AG10803 (cell line): ENCODE data around the gene SLC25A36.

Experiments used
- DNase-seq: peaks from one replicate; pipeline ENCODE4 v3.0.0; 2010; ENCODE audit warnings: low read depth
- H3K4me3 ChIP-seq: 2 replicates; pipeline ENCODE4 v1.5.1; 2011; ENCODE audit warnings: mild to moderate bottlenecking, low read length, control low read depth
- TF ChIP-seq, protein P1 (sequence below): conservative IDR thresholded peaks from 2 replicates; pipeline ENCODE4 v1.5.1; 2011; ENCODE audit warnings: mild to moderate bottlenecking, low read length, control low read depth, inconsistent platforms

Gene SLC25A36, protein sequence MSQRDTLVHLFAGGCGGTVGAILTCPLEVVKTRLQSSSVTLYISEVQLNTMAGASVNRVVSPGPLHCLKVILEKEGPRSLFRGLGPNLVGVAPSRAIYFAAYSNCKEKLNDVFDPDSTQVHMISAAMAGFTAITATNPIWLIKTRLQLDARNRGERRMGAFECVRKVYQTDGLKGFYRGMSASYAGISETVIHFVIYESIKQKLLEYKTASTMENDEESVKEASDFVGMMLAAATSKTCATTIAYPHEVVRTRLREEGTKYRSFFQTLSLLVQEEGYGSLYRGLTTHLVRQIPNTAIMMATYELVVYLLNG

DNA sequence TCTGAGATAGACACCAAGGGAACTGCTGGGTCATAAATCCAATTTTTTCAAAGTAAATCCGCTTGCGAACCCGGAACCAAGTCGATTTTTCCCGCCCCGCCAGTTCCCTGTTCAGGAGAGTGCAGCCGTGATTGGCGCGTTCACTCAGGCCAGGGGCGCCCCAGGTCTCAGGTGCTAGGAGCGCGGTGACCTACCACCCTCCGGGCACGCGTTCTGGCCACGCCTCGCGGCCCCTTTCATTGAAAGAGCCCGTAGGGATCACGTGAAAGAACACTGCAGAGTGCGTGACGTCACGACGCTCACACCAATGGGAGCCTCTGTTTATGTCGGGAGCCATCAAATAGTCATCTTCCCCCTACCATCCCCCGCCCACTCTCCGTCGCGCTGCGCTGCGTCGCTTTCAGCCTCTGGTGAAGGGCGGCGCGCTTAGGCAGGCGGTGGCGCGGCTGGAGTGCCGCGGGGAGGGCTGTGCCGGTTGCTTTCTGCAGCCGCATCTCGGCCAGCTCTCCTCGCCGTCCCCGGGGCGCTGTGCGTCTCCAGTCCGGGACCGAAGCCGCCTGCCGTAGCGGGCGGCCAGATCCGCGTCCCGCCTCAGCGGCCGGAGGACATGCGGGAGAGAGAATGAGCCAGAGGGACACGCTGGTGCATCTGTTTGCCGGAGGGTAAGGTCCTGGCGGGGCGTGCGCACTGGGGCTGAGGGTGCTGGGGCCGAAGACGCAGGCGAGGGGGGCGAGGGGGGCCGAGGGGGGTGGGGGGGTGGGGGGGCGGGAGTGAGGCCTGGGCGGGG is at the start of gene SLC25A36:
Gene SLC25A36 (plus strand): TSS at position 403 of the 787 bp plus-strand sequence. CDS start 219 bp downstream, at position 622.
- DNase-seq = peak; percentile 95
- TF ChIP-seq, protein P1, sequence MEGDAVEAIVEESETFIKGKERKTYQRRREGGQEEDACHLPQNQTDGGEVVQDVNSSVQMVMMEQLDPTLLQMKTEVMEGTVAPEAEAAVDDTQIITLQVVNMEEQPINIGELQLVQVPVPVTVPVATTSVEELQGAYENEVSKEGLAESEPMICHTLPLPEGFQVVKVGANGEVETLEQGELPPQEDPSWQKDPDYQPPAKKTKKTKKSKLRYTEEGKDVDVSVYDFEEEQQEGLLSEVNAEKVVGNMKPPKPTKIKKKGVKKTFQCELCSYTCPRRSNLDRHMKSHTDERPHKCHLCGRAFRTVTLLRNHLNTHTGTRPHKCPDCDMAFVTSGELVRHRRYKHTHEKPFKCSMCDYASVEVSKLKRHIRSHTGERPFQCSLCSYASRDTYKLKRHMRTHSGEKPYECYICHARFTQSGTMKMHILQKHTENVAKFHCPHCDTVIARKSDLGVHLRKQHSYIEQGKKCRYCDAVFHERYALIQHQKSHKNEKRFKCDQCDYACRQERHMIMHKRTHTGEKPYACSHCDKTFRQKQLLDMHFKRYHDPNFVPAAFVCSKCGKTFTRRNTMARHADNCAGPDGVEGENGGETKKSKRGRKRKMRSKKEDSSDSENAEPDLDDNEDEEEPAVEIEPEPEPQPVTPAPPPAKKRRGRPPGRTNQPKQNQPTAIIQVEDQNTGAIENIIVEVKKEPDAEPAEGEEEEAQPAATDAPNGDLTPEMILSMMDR = no peak
- H3K4me3 ChIP-seq = peak within 1 kb of the TSS; percentile 85

GRCh38 chr3:140896997-140897396 is 44.6 kb upstream of the SLC25A36 start:
- no peak overlapping the region for H3K4me3 ChIP-seq
- no peak for DNase-seq
- TF ChIP-seq, protein P1 = no peak

DNA sequence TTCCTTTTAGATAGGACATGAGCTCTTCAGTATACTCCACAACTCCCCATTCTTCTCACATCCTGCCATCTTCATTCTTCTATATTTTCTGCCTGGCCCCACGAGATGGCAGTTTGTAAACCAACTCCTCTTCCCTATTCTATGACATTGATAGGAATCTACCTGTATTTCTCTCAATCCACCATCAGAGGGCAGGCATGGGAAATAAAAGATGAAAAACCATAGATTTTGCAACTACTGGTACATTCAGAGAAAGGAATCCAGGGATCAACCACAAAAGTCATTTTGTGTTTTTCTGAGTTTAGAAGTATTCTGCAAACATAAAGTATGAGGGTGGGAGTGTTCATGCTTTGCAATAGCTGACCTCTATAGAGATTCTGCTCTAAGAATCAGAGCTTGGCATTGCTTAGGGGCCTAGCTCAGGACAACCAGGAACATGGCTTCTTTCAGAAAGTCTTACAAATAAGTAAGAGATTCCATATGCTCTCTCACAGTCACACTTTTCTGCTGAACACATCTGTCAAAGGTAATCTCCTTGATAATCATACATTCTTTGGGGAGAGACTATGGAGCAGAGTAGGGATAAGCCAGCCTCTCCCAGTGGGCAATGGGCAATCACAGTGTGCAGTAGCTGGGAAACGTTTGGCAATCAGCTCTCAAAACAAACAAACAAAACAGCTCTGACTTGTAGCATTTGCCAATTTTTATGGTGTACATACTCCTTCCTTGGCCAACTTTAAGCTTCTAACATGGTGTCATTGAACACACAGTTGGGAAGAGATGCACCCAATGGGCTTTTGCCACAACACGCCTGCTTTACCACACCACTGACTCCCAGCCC is 43.1 kb upstream of the SLC25A36 start:
- peak; percentile 88 for DNase-seq
- H3K4me3 ChIP-seq = no peak overlapping the region
- TF ChIP-seq, protein P1 = peak; percentile 82

GRCh38 chr3:140899363-140899762 is 42.3 kb upstream of the SLC25A36 start:
- no peak for DNase-seq
- TF ChIP-seq, protein P1 = no peak
- H3K4me3 ChIP-seq = no peak overlapping the region

DNA sequence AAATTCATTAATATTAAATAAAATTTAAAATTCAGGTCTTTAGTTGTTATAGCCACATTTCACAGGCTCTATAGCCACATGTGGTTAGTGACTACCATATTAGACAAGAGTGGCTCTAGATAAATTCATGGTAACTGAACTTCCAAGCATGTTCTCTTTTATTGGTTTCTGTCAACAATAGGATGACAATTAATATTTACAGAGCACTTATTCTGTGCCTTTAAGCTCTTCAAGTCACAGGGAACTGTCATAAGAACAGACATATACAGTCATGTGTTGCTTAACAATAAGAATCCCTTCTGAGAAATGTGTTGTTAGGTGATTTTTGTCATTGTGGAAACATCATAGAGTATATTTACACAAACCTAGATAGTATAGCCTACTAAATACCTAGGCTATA is 38.8 kb upstream of the SLC25A36 start:
- TF ChIP-seq, protein P1 = no peak
- no peak overlapping the region for H3K4me3 ChIP-seq
- DNase-seq = no peak

- DNase-seq = no peak
- TF ChIP-seq, protein P1 = no peak
Observed at GRCh38 chr3:140903196-140903595, 38.4 kb upstream of the SLC25A36 start.

More at GRCh38 chr3:140903196-140903595, 38.4 kb upstream of the SLC25A36 start:
- no peak overlapping the region for H3K4me3 ChIP-seq
